ENCODE measurements around the gene MAST3.

Gene MAST3

DNA sequence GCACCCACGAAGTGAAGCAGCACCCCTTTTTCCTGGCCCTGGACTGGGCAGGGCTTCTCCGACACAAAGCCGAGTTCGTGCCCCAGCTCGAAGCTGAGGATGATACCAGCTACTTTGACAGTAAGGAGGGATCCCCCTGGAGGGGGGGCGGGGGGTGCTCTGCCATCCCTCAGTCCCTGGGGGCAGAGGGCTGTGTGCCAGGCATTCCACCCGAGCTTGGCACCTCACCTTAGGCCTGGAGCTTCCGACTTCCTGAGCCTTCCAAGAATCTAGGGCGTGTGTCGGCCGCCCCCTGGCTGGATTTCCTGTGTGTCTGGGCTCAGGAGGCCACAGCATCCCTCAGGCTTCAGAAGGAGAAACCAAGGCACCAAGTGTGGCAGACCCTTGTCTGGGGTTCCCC lies 39.7 kb downstream of the MAST3 start:
- H3K27me3 ChIP-seq (ENCODE audit: insufficient read depth, low read length): no peaks in the 10 kb centered on the region
- no peak overlapping the region for H3K4ac ChIP-seq (ENCODE audit: low read depth, low read length)
- H3K79me2 ChIP-seq (ENCODE audit: control insufficient read depth, insufficient read depth, low read length, poor library complexity): no peaks in the 10 kb centered on the region
- no peaks in the 10 kb centered on the region for H3K4me1 ChIP-seq (ENCODE audit: control insufficient read depth in 1 of 2, insufficient read depth in 2 of 2, low read length in 2 of 2)
- no peaks in the 10 kb centered on the region for H3K79me1 ChIP-seq (ENCODE audit: low read length)
- H2AFZ ChIP-seq (ENCODE audit: insufficient read depth, low read length, poor library complexity): no peak overlapping the region
- WGBS (ENCODE audit: extremely low coverage, insufficient coverage, insufficient read length): no CpG with 5 or more reads among the region's 11 CpGs
- H3K4me3 ChIP-seq (ENCODE audit: low read depth, low read length): no peak overlapping the region
- H4K12ac ChIP-seq (ENCODE audit: low read depth, low read length): no peak overlapping the region
- no peak overlapping the region for H3K18ac ChIP-seq (ENCODE audit: low read length)
- H3K4me2 ChIP-seq (ENCODE audit: low read length): no peak overlapping the region
- no peak for DNase-seq
- H3K9ac ChIP-seq (ENCODE audit: low read length): no peak overlapping the region
- H3K27ac ChIP-seq (ENCODE audit: low read depth, low read length): no peak overlapping the region
- no peak overlapping the region for H2BK5ac ChIP-seq (ENCODE audit: low read depth, low read length, poor library complexity)
- peaks cover 12 to 18% of the 10 kb centered on the region in 2 experiments for H3K36me3 ChIP-seq (ENCODE audit: control insufficient read depth in 1 of 2, insufficient read depth in 2 of 2, low read length in 2 of 2)
- H3K14ac ChIP-seq (ENCODE audit: low read length): no peak overlapping the region
- no peak overlapping the region for H2AK5ac ChIP-seq (ENCODE audit: low read length)
- no peak overlapping the region for H3K23ac ChIP-seq (ENCODE audit: low read length)
- no peak overlapping the region for H2BK120ac ChIP-seq (ENCODE audit: insufficient read depth, low read length, poor library complexity)
- H4K8ac ChIP-seq (ENCODE audit: low read depth, low read length): no peak overlapping the region
- no peak overlapping the region for H2BK12ac ChIP-seq (ENCODE audit: low read length)
- H4K91ac ChIP-seq (ENCODE audit: low read depth, low read length): no peak overlapping the region
- H3K9me3 ChIP-seq (ENCODE audit: insufficient read depth, low read depth, low read length): no peaks in the 10 kb centered on the region

DNA sequence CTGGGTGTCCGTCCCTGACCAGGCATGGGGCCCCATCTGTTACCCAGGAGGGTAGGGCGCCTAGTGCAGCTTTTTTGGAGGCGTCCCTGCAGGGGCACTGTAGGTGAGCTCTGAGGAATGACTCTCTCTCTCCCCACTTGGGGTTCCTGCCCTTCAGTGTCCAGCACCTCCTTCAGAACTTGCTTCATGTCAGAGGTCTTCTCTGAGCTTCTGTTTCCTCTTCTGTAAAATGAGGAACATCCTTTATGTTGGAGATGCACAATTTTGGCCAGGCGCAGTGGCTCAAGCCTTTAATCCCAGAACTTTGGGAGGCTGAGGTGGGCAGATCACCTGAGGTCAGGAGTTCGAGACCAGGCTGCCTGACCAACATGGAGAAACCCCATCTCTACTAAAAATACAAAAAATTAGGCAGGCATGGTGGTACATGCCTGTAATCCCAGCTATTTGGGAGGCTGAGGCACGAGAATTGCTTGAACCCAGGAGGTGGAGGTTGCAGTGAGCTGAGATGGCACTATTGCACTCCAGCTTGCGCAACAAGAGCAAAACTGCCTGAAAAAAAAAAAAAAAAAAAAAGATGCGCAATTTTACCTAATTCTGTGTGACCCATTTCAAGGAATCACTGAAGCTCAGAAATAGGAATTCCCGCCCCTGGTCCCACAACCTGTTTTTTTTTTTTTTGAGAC lies 40.2 kb downstream of the MAST3 start:
- H2BK120ac ChIP-seq (ENCODE audit: insufficient read depth, low read length, poor library complexity): no peak overlapping the region
- H3K36me3 ChIP-seq (ENCODE audit: control insufficient read depth in 1 of 2, insufficient read depth in 2 of 2, low read length in 2 of 2): peaks cover 12 to 18% of the 10 kb centered on the region in 2 experiments
- H3K9me3 ChIP-seq (ENCODE audit: insufficient read depth, low read depth, low read length): no peaks in the 10 kb centered on the region
- H2AFZ ChIP-seq (ENCODE audit: insufficient read depth, low read length, poor library complexity): no peak overlapping the region
- H3K14ac ChIP-seq (ENCODE audit: low read length): no peak overlapping the region
- no peak overlapping the region for H3K9ac ChIP-seq (ENCODE audit: low read length)
- no peaks in the 10 kb centered on the region for H3K4me1 ChIP-seq (ENCODE audit: control insufficient read depth in 1 of 2, insufficient read depth in 2 of 2, low read length in 2 of 2)
- no peak overlapping the region for H3K4me2 ChIP-seq (ENCODE audit: low read length)
- H3K18ac ChIP-seq (ENCODE audit: low read length): no peak overlapping the region
- H4K8ac ChIP-seq (ENCODE audit: low read depth, low read length): no peak overlapping the region
- no peak for DNase-seq
- H4K91ac ChIP-seq (ENCODE audit: low read depth, low read length): no peak overlapping the region
- H3K79me1 ChIP-seq (ENCODE audit: low read length): no peaks in the 10 kb centered on the region
- H3K4me3 ChIP-seq (ENCODE audit: low read depth, low read length): no peak overlapping the region
- H4K12ac ChIP-seq (ENCODE audit: low read depth, low read length): no peak overlapping the region
- H3K27ac ChIP-seq (ENCODE audit: low read depth, low read length): no peak overlapping the region
- no peaks in the 10 kb centered on the region for H3K27me3 ChIP-seq (ENCODE audit: insufficient read depth, low read length)
- no peak overlapping the region for H3K4ac ChIP-seq (ENCODE audit: low read depth, low read length)
- H3K23ac ChIP-seq (ENCODE audit: low read length): no peak overlapping the region
- no peak overlapping the region for H2BK12ac ChIP-seq (ENCODE audit: low read length)
- no CpG with 5 or more reads among the region's 9 CpGs for WGBS (ENCODE audit: extremely low coverage, insufficient coverage, insufficient read length)
- H3K79me2 ChIP-seq (ENCODE audit: control insufficient read depth, insufficient read depth, low read length, poor library complexity): no peaks in the 10 kb centered on the region
- no peak overlapping the region for H2BK5ac ChIP-seq (ENCODE audit: low read depth, low read length, poor library complexity)
- no peak overlapping the region for H2AK5ac ChIP-seq (ENCODE audit: low read length)

DNA sequence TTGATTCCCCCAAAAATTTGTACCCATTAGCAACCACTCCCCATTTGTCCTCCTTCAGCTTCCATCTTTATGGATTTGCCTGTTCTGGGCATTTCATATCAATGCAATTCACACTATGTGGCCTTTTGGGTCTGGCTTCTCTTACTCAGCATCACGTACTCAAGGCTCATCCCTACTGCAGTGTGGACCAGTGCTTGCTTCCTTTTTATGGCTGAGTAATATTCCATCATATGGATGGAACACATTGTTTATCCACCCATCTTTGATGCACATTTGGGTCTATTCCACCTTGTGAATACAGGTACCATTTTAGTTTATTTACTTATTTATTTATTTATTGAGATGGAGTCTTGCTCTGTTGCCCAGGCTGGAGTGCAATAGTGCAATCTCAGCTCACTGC lies 42.9 kb downstream of the MAST3 start:
- DNase-seq: no peak
- H4K8ac ChIP-seq (ENCODE audit: low read depth, low read length): no peak overlapping the region
- H4K91ac ChIP-seq (ENCODE audit: low read depth, low read length): no peak overlapping the region
- H3K4me1 ChIP-seq (ENCODE audit: control insufficient read depth in 1 of 2, insufficient read depth in 2 of 2, low read length in 2 of 2): no peaks in the 10 kb centered on the region
- no peak overlapping the region for H2AFZ ChIP-seq (ENCODE audit: insufficient read depth, low read length, poor library complexity)
- peaks cover 16 to 24% of the 10 kb centered on the region in 2 experiments for H3K36me3 ChIP-seq (ENCODE audit: control insufficient read depth in 1 of 2, insufficient read depth in 2 of 2, low read length in 2 of 2)
- no peak overlapping the region for H3K27ac ChIP-seq (ENCODE audit: low read depth, low read length)
- H3K18ac ChIP-seq (ENCODE audit: low read length): no peak overlapping the region
- no peak overlapping the region for H3K4ac ChIP-seq (ENCODE audit: low read depth, low read length)
- WGBS (ENCODE audit: extremely low coverage, insufficient coverage, insufficient read length): no CpG with 5 or more reads among the region's 1 CpG
- H3K9me3 ChIP-seq (ENCODE audit: insufficient read depth, low read depth, low read length): no peaks in the 10 kb centered on the region
- H3K27me3 ChIP-seq (ENCODE audit: insufficient read depth, low read length): no peaks in the 10 kb centered on the region
- H3K4me2 ChIP-seq (ENCODE audit: low read length): no peak overlapping the region
- no peak overlapping the region for H3K4me3 ChIP-seq (ENCODE audit: low read depth, low read length)
- H3K79me1 ChIP-seq (ENCODE audit: low read length): no peaks in the 10 kb centered on the region
- H3K79me2 ChIP-seq (ENCODE audit: control insufficient read depth, insufficient read depth, low read length, poor library complexity): no peaks in the 10 kb centered on the region
- H2BK5ac ChIP-seq (ENCODE audit: low read depth, low read length, poor library complexity): no peak overlapping the region
- no peak overlapping the region for H3K9ac ChIP-seq (ENCODE audit: low read length)
- no peak overlapping the region for H3K23ac ChIP-seq (ENCODE audit: low read length)
- no peak overlapping the region for H3K14ac ChIP-seq (ENCODE audit: low read length)
- H2AK5ac ChIP-seq (ENCODE audit: low read length): no peak overlapping the region
- no peak overlapping the region for H4K12ac ChIP-seq (ENCODE audit: low read depth, low read length)
- H2BK12ac ChIP-seq (ENCODE audit: low read length): no peak overlapping the region
- H2BK120ac ChIP-seq (ENCODE audit: insufficient read depth, low read length, poor library complexity): no peak overlapping the region

DNA sequence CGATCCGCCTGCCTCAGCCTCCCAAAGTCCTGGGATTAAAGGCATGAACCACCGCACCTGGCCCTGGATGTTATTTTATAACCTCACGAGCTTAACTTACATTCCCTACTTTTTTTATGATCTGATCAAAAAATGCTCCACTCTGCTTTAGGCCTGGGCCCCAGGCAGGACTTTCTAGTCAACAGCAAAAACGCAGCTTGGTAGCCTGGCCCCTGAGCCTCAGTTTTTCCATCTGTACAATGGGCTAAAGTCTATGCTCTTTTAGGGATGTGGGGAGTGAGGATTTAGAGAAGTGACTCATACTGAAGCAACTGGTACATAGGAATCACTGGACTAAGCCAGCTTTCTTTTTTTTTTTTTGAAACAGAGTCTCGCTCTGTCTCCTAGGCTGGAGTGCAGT lies 43.5 kb downstream of the MAST3 start:
- Histone ChIP-seq H3K18ac (ENCODE audit: low read length) (no peak overlapping the region), H3K27ac (ENCODE audit: low read depth, low read length) (no peak overlapping the region), H3K27me3 (ENCODE audit: insufficient read depth, low read length) (no peaks in the 10 kb centered on the region), H3K4ac (ENCODE audit: low read depth, low read length) (no peak overlapping the region), H2AFZ (ENCODE audit: insufficient read depth, low read length, poor library complexity) (no peak overlapping the region), H3K23ac (ENCODE audit: low read length) (no peak overlapping the region), H3K14ac (ENCODE audit: low read length) (no peak overlapping the region), H3K79me2 (ENCODE audit: control insufficient read depth, insufficient read depth, low read length, poor library complexity) (no peaks in the 10 kb centered on the region), H2BK12ac (ENCODE audit: low read length) (no peak overlapping the region), H3K4me3 (ENCODE audit: low read depth, low read length) (no peak overlapping the region), H3K9ac (ENCODE audit: low read length) (no peak overlapping the region), H3K4me1 (ENCODE audit: control insufficient read depth in 1 of 2, insufficient read depth in 2 of 2, low read length in 2 of 2) (no peaks in the 10 kb centered on the region), H3K9me3 (ENCODE audit: insufficient read depth, low read depth, low read length) (no peaks in the 10 kb centered on the region), H2BK120ac (ENCODE audit: insufficient read depth, low read length, poor library complexity) (no peak overlapping the region), H2BK5ac (ENCODE audit: low read depth, low read length, poor library complexity) (no peak overlapping the region), H4K91ac (ENCODE audit: low read depth, low read length) (no peak overlapping the region), H2AK5ac (ENCODE audit: low read length) (no peak overlapping the region), H3K36me3 (ENCODE audit: control insufficient read depth in 1 of 2, insufficient read depth in 2 of 2, low read length in 2 of 2) (peaks cover 20 to 24% of the 10 kb centered on the region in 2 experiments), H4K8ac (ENCODE audit: low read depth, low read length) (no peak overlapping the region), H4K12ac (ENCODE audit: low read depth, low read length) (no peak overlapping the region), H3K79me1 (ENCODE audit: low read length) (no peaks in the 10 kb centered on the region), H3K4me2 (ENCODE audit: low read length) (no peak overlapping the region)
- no peak for DNase-seq
- no CpG with 5 or more reads among the region's 6 CpGs for WGBS (ENCODE audit: extremely low coverage, insufficient coverage, insufficient read length)
